Epithelial cell of esophagus (primary cell): ENCODE results near the gene AMFR.

Source experiments
- DNase-seq: peaks from one replicate; pipeline ENCODE4 v3.0.0; 2010; ENCODE audit warnings: low read depth
- H3K4me3 ChIP-seq: 2 replicates; pipeline ENCODE4 v1.5.1; 2011; ENCODE audit warnings: mild to moderate bottlenecking, low read length, control low read depth
- CTCF ChIP-seq: IDR thresholded peaks from 2 replicates; pipeline ENCODE4 v1.5.1; 2011; ENCODE audit warnings: low read depth, mild to moderate bottlenecking, low read length, control low read depth, inconsistent platforms; ENCODE audit not compliant: insufficient read depth; ENCODE audit errors: missing control alignments

The AMFR gene

GRCh38 chr16:56354746-56355145 lies 70.6 kb downstream of the AMFR start:
- no peak overlapping the region for H3K4me3 ChIP-seq
- DNase-seq: no peak
- no peak for TF ChIP-seq CTCF

- no peak overlapping the region for H3K4me3 ChIP-seq
- DNase-seq: no peak
- no peak for TF ChIP-seq CTCF
These were observed 71.3 kb downstream of the AMFR start for GRCh38 chr16:56354016-56354415.

DNA sequence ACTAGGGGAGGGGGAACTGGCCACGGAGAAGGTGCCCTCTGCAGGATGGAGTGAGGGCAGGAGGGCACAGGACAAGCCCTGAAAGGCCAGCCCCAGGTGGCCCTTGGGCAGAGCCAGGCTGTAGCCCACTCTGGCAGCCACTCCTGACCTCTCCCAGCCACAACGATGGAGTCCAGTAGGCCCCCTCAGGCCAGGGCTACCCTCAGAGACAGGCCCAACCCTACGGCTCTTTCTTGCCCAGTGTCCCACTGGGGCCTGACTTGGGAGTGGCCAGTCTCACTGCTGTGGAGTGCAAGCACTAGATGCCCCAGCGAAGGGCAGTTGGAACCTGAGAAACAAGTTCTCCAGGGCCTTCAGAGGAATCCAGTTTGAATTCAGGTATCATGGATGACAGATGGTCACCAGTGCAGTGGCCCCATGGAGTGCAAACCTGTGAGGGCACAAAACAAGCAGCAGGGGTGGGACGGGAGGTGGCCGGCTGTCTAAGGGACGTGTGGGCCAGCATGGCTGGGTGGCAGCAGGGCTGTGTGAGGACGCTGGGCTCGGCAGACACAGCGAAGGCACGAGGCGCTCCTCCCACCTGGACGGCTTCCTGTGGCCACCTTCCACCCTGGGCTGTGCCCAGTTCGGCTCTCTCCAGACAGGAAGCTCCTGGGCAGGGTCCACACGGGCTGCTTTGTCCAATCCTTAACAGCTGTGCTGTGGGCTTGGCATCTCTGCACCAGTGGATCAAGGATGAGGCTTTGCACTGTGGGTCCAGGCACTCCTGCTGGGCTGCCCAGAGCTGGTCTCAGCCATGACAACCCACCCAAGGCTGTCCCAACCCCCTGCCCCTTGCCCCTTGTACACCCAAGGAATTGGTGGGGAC lies 72.1 kb downstream of the AMFR start:
- no peak for DNase-seq
- no peak overlapping the region for H3K4me3 ChIP-seq
- no peak for TF ChIP-seq CTCF

DNA sequence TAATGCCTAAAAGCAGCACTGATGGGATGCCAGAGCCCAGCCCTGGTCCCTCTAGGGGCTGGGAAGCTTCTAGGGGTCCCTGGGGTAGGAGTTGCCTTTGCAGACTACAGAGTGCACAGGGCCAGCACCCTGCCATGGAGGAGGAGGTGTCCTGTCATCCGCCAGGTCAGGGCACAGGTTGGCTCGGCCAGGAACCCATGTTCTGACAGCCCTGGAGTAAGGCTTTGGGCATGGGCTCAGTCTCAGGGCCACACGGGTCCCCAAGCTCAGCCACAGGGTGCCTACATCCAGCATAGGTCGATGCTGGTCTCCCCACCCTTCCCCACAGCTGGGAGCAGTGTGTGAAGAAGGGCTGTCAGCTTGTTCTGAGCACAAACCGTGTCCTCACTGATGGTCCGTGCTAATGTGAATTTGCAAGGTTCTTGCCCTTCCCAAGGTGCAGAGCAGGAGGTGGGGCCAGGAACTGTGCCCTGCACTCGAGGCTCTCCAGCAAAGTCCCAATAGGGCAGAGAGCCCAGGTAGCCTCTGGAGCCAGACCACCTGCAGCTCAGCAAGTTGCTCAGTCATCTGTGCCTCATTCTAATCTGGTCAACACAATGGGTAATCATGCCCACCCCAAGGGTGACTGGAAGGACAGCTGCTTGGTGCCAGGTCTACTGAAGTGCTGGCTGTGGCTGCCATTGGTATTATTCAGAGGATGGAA lies 72.8 kb downstream of the AMFR start:
- DNase-seq: no peak
- no peak overlapping the region for H3K4me3 ChIP-seq
- TF ChIP-seq CTCF: no peak

- no peak for TF ChIP-seq CTCF
- no peak overlapping the region for H3K4me3 ChIP-seq
- no peak for DNase-seq
These were observed 73.9 kb downstream of the AMFR start for GRCh38 chr16:56351481-56351880.

DNA sequence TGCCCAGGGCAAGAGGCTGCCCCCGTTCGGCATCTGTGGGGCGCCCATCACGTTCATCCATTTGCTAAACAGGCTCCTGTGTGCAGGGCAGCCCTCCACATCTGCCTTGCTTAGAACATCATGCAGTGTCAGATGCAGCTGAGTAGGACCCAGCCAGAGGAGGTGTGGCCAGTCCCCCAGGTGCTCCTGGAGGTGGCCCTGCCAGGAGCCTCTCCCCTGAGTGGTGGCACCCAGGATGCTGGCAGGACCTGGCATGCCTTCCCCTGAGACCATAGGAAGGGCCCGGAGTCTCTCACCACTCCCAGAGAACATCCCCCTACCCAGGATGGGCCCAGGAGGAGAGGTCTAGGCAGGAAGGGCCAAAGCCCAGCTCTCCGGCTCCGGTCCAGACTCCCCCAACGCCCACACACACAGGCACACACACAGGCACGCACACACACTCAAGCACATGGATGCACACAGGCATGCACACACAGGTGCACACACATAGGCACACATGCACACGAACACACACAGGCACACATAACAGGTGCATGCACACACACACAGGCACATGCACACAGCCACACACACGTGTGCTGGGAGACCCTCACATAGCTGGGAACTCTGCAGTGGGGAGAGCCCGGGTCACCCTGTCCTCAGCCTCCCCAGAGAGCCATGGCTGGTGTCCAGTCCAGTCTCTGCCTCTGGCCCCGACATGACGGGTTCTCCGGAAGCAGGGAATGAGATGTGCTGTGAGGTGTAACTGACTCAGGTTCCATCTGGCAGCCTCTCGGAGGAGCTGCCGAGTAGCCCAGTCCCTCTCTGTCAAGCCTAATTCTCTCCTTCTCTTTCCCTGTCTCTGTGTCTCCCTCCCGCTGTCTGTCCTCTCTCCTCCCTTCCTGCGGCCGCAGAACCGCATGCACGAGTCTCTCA lies 74.6 kb downstream of the AMFR start:
- no peak overlapping the region for H3K4me3 ChIP-seq
- DNase-seq: no peak
- no peak for TF ChIP-seq CTCF
